ENCODE measurements around the gene CLASP1.

- TF ChIP-seq CTCF (IDR thresholded peaks at IDR 0.05) (no peak), POLR2A (IDR thresholded peaks at IDR 0.05) (no peak)
Observed at GRCh38 chr2:121643877-121644276, 5.4 kb downstream of the CLASP1 start.
